ENCODE data around the gene PFKL.
"Not testable (repeated sequence)": the region's sequence is repeated elsewhere in the genome, so short reads cannot be mapped to it uniquely, and the experiment has no call there.

Gene PFKL

GRCh38 chr21:44279354-44280260 is 20.2 kb upstream of the PFKL start:
- no peak for DNase-seq

DNA sequence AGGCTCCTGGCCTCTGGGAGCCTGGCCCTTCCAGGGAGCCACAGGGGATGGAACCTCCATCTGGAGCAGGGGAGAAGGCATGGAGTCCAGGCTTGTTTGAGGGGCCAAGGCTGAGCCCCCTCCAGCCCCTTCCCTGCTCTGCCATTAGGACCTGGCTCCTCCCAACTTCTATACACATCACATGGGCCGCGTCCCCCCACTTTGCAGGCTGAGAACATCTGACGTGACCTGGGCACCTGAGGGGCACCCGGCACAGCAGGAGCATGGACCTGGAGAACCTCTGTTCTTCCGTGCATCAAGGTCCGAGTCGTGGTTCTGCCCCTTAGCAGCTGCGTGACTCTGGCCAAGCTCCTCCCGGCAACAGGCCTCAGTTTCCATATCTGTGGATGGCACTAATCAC is 18.1 kb upstream of the PFKL start:
- DNase-seq: no peak

DNA sequence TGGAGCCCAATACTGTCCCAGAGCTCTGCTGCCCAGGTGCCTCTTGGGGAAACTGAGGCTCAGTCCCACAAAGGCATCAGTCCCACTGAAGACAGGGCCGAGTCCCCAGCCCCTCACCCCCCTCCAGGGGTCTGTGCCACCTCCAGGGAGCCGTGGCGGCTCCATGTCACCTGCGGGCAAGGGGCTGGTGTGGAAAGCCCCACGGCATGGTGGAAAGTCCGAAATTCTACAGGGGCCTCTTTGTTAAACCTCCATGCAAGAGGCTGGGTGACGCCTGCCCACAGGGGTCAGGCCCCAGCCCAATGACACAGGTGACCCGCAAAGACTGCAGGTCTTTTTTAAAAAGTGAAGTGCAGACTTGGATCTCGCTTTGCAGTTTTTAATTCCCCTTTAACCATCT is 17.5 kb upstream of the PFKL start:
- DNase-seq: no peak

DNA sequence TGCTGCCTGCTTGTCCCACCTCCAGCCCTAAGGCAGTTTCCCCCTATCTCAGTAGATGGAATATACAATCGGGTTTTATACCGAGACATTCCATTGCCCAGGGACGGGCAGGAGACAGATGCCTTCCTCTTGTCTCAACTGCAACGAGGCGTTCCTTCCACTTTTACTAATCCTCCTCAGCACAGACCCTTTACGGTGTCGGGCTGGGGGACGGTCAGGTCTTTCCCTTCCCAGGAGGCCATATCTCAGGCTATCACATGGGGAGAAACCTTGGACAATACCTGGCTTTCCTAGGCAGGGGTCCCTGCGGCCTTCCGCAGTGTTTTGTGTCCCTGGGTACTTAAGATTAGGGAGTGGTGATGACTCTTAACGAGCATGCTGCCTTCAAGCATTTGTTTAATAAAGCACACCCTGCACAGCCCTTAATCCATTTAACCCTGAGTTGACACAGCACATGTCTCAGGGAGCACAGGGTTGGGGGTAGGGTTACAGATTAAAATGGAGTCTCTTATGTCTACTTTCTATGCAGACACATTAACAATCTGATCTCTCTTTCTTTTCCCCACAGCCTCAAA is 16.6 kb upstream of the PFKL start:
- not testable (repeated sequence) for DNase-seq

DNA sequence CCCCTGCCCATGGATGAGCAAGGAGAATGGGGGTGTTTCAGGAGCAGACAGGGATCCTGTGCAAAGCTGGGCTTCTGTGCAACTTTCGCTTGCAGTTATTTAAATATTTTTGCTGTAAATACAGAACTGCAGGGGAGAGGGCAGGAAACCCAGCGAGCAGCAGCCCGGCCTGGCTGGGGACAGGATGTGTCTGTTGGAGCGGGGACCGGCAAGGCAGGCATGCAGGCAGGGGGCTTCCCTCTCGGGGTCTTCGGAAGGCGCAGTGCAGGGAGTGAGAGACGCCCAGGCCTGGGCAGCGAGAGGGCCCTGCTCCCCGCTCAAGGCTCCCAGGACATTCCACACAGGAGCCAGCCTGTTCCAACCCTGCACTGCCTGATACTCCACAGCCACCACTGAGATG is 15.9 kb upstream of the PFKL start:
- no peak for DNase-seq

GRCh38 chr21:44285138-44285992 is 14.5 kb upstream of the PFKL start, which contains the start of gene AIRE:
AIRE (plus strand) TSS chr21:44285876; CDS start chr21:44286007, 131 bp downstream.
- peak; percentile 88 for DNase-seq

DNA sequence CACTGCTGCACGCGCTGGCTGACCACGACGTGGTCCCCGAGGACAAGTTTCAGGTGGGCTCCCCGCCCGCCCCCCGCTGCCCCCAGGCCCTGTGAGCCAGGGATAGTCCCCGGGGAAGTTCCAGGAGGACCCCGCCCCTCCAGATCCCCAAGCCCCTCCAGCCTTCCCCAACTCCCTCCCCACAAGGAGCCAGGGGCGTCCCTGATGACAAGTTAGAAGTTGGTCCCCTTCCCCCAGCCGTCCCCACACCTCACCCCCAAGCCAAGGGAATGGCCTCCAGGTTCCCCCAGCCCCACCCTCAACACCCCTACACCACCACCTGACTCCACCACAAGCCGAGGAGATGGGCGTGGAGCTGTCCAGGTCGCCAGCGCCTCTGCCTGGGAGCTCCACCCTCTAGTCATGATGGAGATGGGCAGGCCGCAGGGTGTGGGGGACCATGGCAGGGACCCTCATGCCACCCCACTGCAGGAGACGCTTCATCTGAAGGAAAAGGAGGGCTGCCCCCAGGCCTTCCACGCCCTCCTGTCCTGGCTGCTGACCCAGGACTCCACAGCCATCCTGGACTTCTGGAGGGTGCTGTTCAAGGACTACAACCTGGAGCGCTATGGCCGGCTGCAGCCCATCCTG is 13.7 kb upstream of the PFKL start:
- DNase-seq: no peak

DNA sequence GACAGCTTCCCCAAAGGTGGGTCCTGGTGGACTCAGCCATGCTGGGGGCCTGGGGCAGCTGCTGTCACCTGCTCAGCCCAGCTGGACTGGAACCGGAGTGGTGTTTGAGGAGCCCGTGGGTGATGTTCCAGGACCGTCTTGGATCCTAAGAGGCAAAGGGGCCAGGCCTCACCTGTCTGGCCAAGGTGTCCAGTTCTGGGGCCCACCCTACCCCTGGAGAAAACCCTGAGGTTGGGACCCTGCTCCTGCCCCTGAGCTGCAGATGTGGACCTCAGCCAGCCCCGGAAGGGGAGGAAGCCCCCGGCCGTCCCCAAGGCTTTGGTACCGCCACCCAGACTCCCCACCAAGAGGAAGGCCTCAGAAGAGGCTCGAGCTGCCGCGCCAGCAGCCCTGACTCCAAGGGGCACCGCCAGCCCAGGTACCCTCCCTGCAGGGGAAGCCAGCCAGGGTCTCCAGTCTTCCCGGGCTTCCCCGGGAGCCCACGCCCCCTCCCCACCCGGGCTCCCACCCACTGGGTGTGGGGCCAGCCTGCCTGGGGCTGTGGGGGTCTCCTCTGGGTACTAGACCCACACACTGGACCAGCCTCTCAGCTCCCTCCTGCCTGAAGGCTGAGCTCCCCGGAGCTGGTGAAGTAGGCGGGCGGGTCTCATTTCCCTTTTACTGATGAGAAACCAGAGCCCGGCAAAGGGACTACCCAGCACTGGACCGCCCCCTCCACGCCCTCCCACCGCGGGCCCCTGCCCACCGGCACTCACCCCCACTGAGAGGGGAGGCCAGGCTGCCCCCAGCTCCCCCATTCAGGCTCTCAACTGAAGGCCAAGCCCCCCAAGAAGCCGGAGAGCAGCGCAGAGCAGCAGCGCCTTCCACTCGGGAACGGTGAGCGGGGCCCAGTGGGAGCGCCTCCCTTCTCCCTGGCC is 12.9 kb upstream of the PFKL start:
- no peak for DNase-seq

DNA sequence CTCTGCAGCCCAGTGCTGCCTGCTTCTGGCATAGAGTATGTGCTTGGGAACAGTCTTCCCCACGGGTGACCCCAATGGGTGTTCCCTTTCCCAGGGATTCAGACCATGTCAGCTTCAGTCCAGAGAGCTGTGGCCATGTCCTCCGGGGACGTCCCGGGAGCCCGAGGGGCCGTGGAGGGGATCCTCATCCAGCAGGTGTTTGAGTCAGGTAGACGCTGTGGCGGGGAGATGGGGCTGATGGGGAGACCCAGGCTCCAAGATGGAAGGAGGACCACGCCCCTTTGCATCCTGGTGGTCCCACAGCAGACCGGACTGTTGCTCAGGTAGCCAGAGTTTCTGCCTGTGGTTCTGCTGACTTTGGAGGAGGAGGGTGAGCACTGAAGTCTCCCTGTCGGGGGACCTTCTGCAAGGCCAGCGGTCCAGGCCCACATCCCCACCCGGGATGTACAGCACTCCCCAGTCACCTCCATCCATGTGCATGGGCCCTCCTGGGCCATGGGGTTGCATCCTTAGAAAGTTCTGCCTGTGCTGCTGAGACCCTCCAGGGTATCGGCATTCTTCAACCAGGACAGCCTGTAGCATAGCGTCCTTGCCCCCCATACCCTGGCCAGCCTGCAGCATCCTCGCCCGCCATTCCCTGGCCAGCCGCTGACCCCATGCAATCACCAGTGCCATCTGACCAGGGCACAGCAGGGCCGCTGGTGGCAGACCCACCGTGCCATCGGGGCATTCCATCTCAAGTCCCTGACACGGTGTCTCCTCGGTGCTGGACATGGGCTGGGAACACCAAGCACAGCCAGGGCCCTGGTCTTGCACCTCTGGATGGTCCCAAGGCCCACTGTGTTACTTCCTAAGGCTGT is 11.4 kb upstream of the PFKL start:
- DNase-seq: no peak

DNA sequence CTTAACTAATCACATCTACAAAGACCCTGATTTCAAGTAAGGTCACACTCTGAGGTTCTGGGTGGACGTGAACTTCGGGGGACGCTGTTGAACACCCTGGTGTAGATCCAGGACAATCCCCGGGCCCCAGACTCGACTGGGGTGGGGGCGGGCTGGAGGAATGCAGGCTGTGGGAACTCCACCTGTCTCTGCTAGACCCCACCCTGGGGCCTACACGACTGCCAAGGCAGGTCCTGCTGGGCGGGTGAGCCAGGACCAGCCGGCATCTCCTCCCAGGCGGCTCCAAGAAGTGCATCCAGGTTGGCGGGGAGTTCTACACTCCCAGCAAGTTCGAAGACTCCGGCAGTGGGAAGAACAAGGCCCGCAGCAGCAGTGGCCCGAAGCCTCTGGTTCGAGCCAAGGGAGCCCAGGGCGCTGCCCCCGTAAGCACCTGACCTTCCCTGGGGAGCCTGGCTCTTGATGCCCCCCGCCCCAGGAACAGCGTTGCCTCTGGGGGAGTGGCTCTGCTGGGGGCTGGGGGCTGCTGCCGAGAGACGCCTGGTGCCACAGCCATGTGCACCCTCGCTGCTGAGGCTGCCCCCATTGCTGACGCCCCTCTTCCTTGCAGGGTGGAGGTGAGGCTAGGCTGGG is 10.4 kb upstream of the PFKL start:
- no peak for DNase-seq

DNA sequence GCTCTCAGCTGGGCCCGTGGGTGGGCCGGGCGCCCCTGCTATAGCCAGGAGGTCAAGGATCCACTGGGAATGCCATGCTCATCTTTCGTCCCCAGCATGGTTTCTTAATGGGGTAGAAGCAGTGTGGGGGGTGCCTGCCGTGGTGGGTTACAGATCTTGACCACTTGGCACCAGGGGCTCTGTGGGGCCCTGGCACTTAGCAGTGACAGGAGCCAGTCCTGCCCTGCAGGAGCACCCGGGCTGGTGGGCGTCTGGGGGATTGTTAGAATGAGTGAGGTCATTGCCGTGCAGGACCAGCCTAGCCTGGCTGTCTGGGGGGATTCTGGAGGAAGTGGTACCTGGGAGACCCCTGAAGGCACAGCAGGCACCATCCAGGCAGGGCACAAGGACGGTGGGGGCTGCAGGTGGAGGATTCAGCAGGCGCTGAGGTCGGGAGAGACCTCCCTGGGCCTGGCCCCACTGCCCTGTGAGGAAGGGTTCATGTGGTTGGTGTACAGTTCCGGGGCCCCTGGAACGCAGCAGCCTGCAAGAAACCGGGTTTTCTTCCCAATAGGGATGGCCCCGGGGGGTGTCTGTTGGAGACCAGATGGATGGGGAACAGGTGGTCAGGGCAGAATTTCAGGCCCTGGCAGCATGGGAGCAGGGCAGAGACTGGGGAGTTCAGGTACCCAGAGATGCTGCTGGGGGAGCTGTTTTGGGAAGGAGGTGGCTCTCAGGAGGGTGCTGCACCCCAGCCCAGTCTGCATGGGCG is 9.4 kb upstream of the PFKL start:
- no peak for DNase-seq

- no peak for DNase-seq
Observed at GRCh38 chr21:44291078-44291935, 8.5 kb upstream of the PFKL start.

GRCh38 chr21:44291936-44292811 is 7.7 kb upstream of the PFKL start:
- DNase-seq: no peak

GRCh38 chr21:44292812-44293195 is 7.0 kb upstream of the PFKL start:
- DNase-seq: no peak

DNA sequence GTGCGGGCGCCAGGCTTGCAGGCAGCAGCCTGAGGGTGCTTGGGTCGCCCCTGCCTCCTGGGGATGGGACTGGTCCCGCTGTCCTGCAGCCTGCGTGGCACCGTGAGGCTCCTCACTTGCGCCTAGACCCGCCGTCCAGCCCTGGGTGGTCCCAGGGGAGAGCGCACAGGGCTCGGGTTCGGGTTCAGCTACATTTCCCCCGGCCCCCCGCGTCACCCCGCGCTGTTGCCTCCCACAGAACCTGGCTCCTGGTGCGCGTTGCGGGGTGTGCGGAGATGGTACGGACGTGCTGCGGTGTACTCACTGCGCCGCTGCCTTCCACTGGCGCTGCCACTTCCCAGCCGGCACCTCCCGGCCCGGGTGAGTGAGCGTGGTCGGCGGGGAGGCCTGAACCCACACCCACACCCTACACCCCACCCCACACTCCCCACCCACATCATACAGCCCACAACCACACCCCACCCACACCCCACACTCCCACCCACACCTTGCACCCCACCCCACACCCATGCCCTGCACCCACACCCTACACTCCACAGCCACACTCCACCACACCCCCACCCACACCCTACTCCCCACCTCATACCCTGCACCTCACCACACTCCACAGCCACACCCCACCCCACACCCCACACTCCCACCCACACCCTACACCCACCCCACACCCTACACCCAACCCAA is 6.2 kb upstream of the PFKL start:
- DNase-seq: no peak

- DNase-seq: no peak
Observed at GRCh38 chr21:44294391-44295162, 5.3 kb upstream of the PFKL start.
